HEK293 (cell line): ENCODE measurements around the gene AMZ1.

ENCODE experiments used
- CTCF ChIA-PET: fragments of 350-600 bp; formaldehyde crosslinking; extraction: SDS; loops from one replicate; lab custom pipeline; 2021; ENCODE audit warnings: antibody characterized with exemption; lab: Yijun Ruan, JAX
- POLR2A ChIA-PET: fragments of 300-600 bp; formaldehyde crosslinking; extraction: SDS; loops from one replicate; lab custom pipeline; 2020; ENCODE audit warnings: antibody characterized with exemption, inconsistent platforms; lab: Yijun Ruan, JAX
- H3K27ac ChIP-seq: fragments of 200-500 bp; sonication (Bioruptor generic); 2 replicates; pipeline ENCODE4 v1.5.1; 2014; ENCODE audit warnings: low read depth, low read length, control low read depth, inconsistent platforms; ENCODE audit errors: extremely low read depth
- H3K36me3 ChIP-seq, 2 experiments: fragments of 200-500 bp in 1 of 2; sonication (Bioruptor generic) in 1 of 2; 1 replicate in 1 of 2; 2 replicates in 1 of 2; pipeline ENCODE4 v1.5.1; 2014 to 2017; ENCODE audit warnings: inconsistent platforms in 2 of 2, low read length in 2 of 2; ENCODE audit not compliant: control insufficient read depth in 2 of 2, insufficient read depth in 1 of 2
- H3K4me1 ChIP-seq: fragments of 200-500 bp; sonication (Bioruptor generic); 2 replicates; pipeline ENCODE4 v1.5.1; 2014; ENCODE audit warnings: mild to moderate bottlenecking, low read length, inconsistent platforms; ENCODE audit not compliant: control insufficient read depth, insufficient read depth
- H3K4me3 ChIP-seq: 2 replicates; pipeline ENCODE4 v1.5.1; 2011; ENCODE audit warnings: low read depth, mild to moderate bottlenecking, control low read depth, low read length, moderate library complexity
- H3K9me3 ChIP-seq: fragments of 200-500 bp; sonication (Bioruptor generic); 2 replicates; pipeline ENCODE4 v1.5.1; 2014; ENCODE audit warnings: low read depth, low read length, inconsistent platforms; ENCODE audit not compliant: control insufficient read depth, insufficient read depth
- AEBP2 ChIP-seq: fragments of 450-650 bp; formaldehyde crosslinking; IDR thresholded peaks from 2 replicates; pipeline ENCODE4 v1.5.1; 2016; ENCODE audit warnings: missing biosample characterization, missing genetic modification characterization, borderline replicate concordance
- BCL11A ChIP-seq: fragments of 450-650 bp; formaldehyde crosslinking; IDR thresholded peaks from 2 replicates; pipeline ENCODE4 v1.5.1; 2016; ENCODE audit warnings: low read depth, missing biosample characterization, missing genetic modification characterization
- KLF10 ChIP-seq: fragments of 450-650 bp; IDR thresholded peaks from 2 replicates; pipeline ENCODE4 v1.5.1; 2018; ENCODE audit warnings: missing biosample characterization, mild to moderate bottlenecking, missing genetic modification characterization
- PRDM10 ChIP-seq: fragments of 450-650 bp; formaldehyde crosslinking; IDR thresholded peaks from 2 replicates; pipeline ENCODE4 v1.5.1; 2016; ENCODE audit warnings: missing biosample characterization, missing genetic modification characterization
- TRIM28 ChIP-seq: IDR thresholded peaks from 2 replicates; pipeline ENCODE4 v1.6.1; 2011; ENCODE audit warnings: low read length, control low read depth, borderline replicate concordance
- TSHZ1 ChIP-seq: fragments of 450-650 bp; formaldehyde crosslinking; IDR thresholded peaks from 2 replicates; pipeline ENCODE4 v1.5.1; 2016; ENCODE audit warnings: missing biosample characterization, missing genetic modification characterization, borderline replicate concordance
- YY2 ChIP-seq: fragments of 450-650 bp; formaldehyde crosslinking; IDR thresholded peaks from 2 replicates; pipeline ENCODE4 v1.5.1; 2016; ENCODE audit warnings: missing biosample characterization, missing genetic modification characterization
- ZBTB6 ChIP-seq: fragments of 450-650 bp; formaldehyde crosslinking; IDR thresholded peaks from 2 replicates; pipeline ENCODE4 v1.5.1; 2017; ENCODE audit warnings: missing biosample characterization, missing genetic modification characterization
- ZEB2 ChIP-seq: fragments of 450-650 bp; formaldehyde crosslinking; IDR thresholded peaks from 2 replicates; pipeline ENCODE4 v1.5.1; 2016; ENCODE audit warnings: missing biosample characterization, missing genetic modification characterization
- ZNF184 ChIP-seq: fragments of 450-650 bp; IDR thresholded peaks from 2 replicates; pipeline ENCODE4 v1.5.1; 2018; ENCODE audit warnings: missing biosample characterization, mild to moderate bottlenecking, missing genetic modification characterization
- ZNF274 ChIP-seq, 2 experiments: fragments of 200-500 bp in 1 of 2; fragments of 450-650 bp in 1 of 2; sonication (Bioruptor generic) in 1 of 2; formaldehyde crosslinking in 1 of 2; IDR thresholded peaks; 2 replicates each; pipeline versions ENCODE4 v1.5.1 to v1.6.1; 2014 to 2016; ENCODE audit warnings: borderline replicate concordance in 1 of 2, inconsistent platforms in 1 of 2, low read length in 1 of 2, missing biosample characterization in 1 of 2, missing genetic modification characterization in 1 of 2
- ZNF280D ChIP-seq: fragments of 450-650 bp; formaldehyde crosslinking; IDR thresholded peaks from 2 replicates; pipeline ENCODE4 v1.5.1; 2016; ENCODE audit warnings: missing biosample characterization, missing genetic modification characterization
- ZNF404 ChIP-seq: fragments of 450-650 bp; formaldehyde crosslinking; IDR thresholded peaks from 2 replicates; pipeline ENCODE4 v1.5.1; 2017; ENCODE audit warnings: missing biosample characterization, missing genetic modification characterization
- ZNF473 ChIP-seq: fragments of 450-650 bp; formaldehyde crosslinking; IDR thresholded peaks from 2 replicates; pipeline ENCODE4 v1.5.1; 2017; ENCODE audit warnings: missing biosample characterization, missing genetic modification characterization
- ZNF585B ChIP-seq: fragments of 450-650 bp; formaldehyde crosslinking; IDR thresholded peaks from 2 replicates; pipeline ENCODE4 v1.5.1; 2016; ENCODE audit warnings: missing biosample characterization, missing genetic modification characterization
- ZNF639 ChIP-seq: fragments of 450-650 bp; formaldehyde crosslinking; IDR thresholded peaks from 2 replicates; pipeline ENCODE4 v1.5.1; 2016; ENCODE audit warnings: missing biosample characterization, missing genetic modification characterization
- ZNF692 ChIP-seq: fragments of 450-650 bp; formaldehyde crosslinking; IDR thresholded peaks from 2 replicates; pipeline ENCODE4 v1.5.1; 2016; ENCODE audit warnings: missing biosample characterization, missing genetic modification characterization

The AMZ1 gene

GRCh38 chr7:2738766-2739549 lies 51.0 kb downstream of the AMZ1 start:
- Histone ChIP-seq H3K9me3 (no peaks in the 10 kb centered on the region), H3K4me1 (no peaks in the 10 kb centered on the region), H3K36me3 (no peaks in the 10 kb centered on the region), H3K27ac (no peak overlapping the region), H3K4me3 (no peak overlapping the region)
- no peak for TF ChIP-seq ZBTB6 (tag by site-specific recombination)
- TF ChIP-seq ZNF639 (tag by site-specific recombination): no peak
- no peak for TF ChIP-seq ZNF404 (tag by site-specific recombination)
- TF ChIP-seq PRDM10 (tag by site-specific recombination): no peak
- TF ChIP-seq ZNF585B (tag by site-specific recombination): no peak
- TF ChIP-seq BCL11A (tag by site-specific recombination): no peak
- TF ChIP-seq TRIM28: no peak
- TF ChIP-seq KLF10: no peak
- TF ChIP-seq ZNF280D (tag by site-specific recombination): no peak
- no peak for TF ChIP-seq ZEB2 (tag by site-specific recombination)
- TF ChIP-seq TSHZ1 (tag by site-specific recombination): no peak
- no peak for TF ChIP-seq AEBP2 (tag by site-specific recombination)
- TF ChIP-seq ZNF473 (tag by site-specific recombination): no peak
- no peak for TF ChIP-seq ZNF274 (IDR thresholded peaks at IDR 0.05; ENCODE audit: low read length)
- TF ChIP-seq ZNF274 (tag by site-specific recombination; IDR thresholded peaks at IDR 0.05; ENCODE audit: borderline replicate concordance): no peak
- TF ChIP-seq YY2 (tag by site-specific recombination): no peak
- TF ChIP-seq ZNF184 (tag by site-specific recombination): no peak
- TF ChIP-seq ZNF692 (tag by site-specific recombination): no peak
- POLR2A ChIA-PET: no interaction called here
- CTCF ChIA-PET: interaction anchor here (0.7 to 1.2 kb wide), 2 partner anchors 29 to 66 kb away, joined by 4 read pairs; no protein-coding TSS in a partner anchor
